GM23338 (cell line): ENCODE data around the gene KYNU. TPM values are rescaled to one million over a fixed set of nuclear protein-coding genes. Genes with fewer than 3 reads are reported as not detected.

ENCODE experiments used
- ATAC-seq: fragments of 200-7000 bp; cut with Tn5 transposase; 3 replicates; pipeline ENCODE4 v1.9.1; 2020
- DNase-seq: peaks from one replicate; pipeline ENCODE4 v3.0.0-alpha.2; 2015; ENCODE audit warnings: low spot score
- H2AFZ ChIP-seq: fragments of 200-600 bp; sonication (generic); 2 replicates; pipeline ENCODE4 v1.8.0; 2016; ENCODE audit warnings: antibody characterized with exemption, mild to moderate bottlenecking, moderate library complexity
- H3F3A ChIP-seq: fragments of 200-600 bp; sonication (generic); replicated peaks from 2 replicates; pipeline ENCODE4 v1.8.0; 2017; ENCODE audit warnings: antibody characterized with exemption, mixed run types, low read depth
- H3K27ac ChIP-seq: fragments of 200-600 bp; sonication (generic); 2 replicates; pipeline ENCODE4 v1.6.1; 2016; ENCODE audit warnings: low read depth
- H3K27me3 ChIP-seq: fragments of 200-600 bp; sonication (generic); 2 replicates; pipeline ENCODE4 v1.8.0; 2016; ENCODE audit warnings: mild to moderate bottlenecking, mixed run types, moderate library complexity; ENCODE audit not compliant: insufficient read depth
- H3K36me3 ChIP-seq: fragments of 200-600 bp; sonication (generic); 2 replicates; pipeline ENCODE4 v1.8.0; 2016; ENCODE audit warnings: mild to moderate bottlenecking; ENCODE audit not compliant: insufficient read depth
- H3K4me1 ChIP-seq: fragments of 200-600 bp; sonication (generic); 2 replicates; pipeline ENCODE4 v1.8.0; 2016; ENCODE audit warnings: mild to moderate bottlenecking, moderate library complexity; ENCODE audit not compliant: insufficient read depth
- H3K4me2 ChIP-seq: fragments of 200-600 bp; sonication (generic); 2 replicates; pipeline ENCODE4 v1.7.1; 2017; ENCODE audit warnings: mixed run types
- H3K4me3 ChIP-seq: fragments of 200-600 bp; sonication (generic); 2 replicates; pipeline ENCODE4 v1.6.1; 2016; ENCODE audit warnings: mixed run types
- H3K79me2 ChIP-seq: fragments of 200-600 bp; sonication (generic); replicated peaks from 2 replicates; pipeline ENCODE4 v1.8.0; 2017; ENCODE audit warnings: mild to moderate bottlenecking; ENCODE audit not compliant: insufficient read depth
- H3K9me2 ChIP-seq: fragments of 200-600 bp; sonication (generic); 2 replicates; pipeline ENCODE4 v1.8.0; 2017; ENCODE audit not compliant: insufficient read depth
- H4K20me1 ChIP-seq: fragments of 200-600 bp; sonication (generic); replicated peaks from 2 replicates; pipeline ENCODE4 v1.8.0; 2017; ENCODE audit warnings: mild to moderate bottlenecking; ENCODE audit not compliant: insufficient read depth
- H3K27ac Mint-ChIP-seq: 2 replicates; pipeline ENCODE4 v1.8.0; 2020; ENCODE audit warnings: inconsistent platforms, mild to moderate bottlenecking, moderate library complexity, mixed read lengths
- H3K27me3 Mint-ChIP-seq: 3 replicates; pipeline ENCODE4 v1.8.0; 2022; ENCODE audit warnings: low read depth, mild to moderate bottlenecking, moderate library complexity, mixed read lengths, inconsistent platforms; ENCODE audit not compliant: insufficient read depth, poor library complexity
- H3K36me3 Mint-ChIP-seq: 3 replicates; pipeline ENCODE4 v1.8.0; 2021; ENCODE audit warnings: low read depth, mild to moderate bottlenecking, inconsistent platforms, moderate library complexity, mixed read lengths
- H3K4me1 Mint-ChIP-seq: 3 replicates; pipeline ENCODE4 v1.8.0; 2020; ENCODE audit warnings: mild to moderate bottlenecking, inconsistent platforms, mixed read lengths
- H3K4me3 Mint-ChIP-seq: 3 replicates; pipeline ENCODE4 v1.8.0; 2021; ENCODE audit warnings: moderate library complexity, mild to moderate bottlenecking, inconsistent platforms, mixed read lengths
- H3K9me3 Mint-ChIP-seq: 3 replicates; pipeline ENCODE4 v1.8.0; 2020; ENCODE audit warnings: moderate library complexity, mild to moderate bottlenecking, inconsistent platforms, mixed read lengths
- CREB1 ChIP-seq: fragments of 250-450 bp; sonication (Bioruptor Pico); IDR thresholded peaks from 2 replicates; pipeline ENCODE4 v1.5.0; 2020; ENCODE audit warnings: low read depth, mild to moderate bottlenecking, moderate library complexity
- EZH2 ChIP-seq: fragments of 200-600 bp; sonication (generic); IDR thresholded peaks from one replicate; pipeline ENCODE4 v1.8.0; 2017; ENCODE audit warnings: antibody characterized with exemption, mild to moderate bottlenecking, low read depth; ENCODE audit not compliant: unreplicated experiment
- JUNB ChIP-seq: IDR thresholded peaks from one replicate; pipeline ENCODE4 v1.6.1; 2016; ENCODE audit warnings: antibody characterized with exemption; ENCODE audit not compliant: unreplicated experiment
- NANOG ChIP-seq: IDR thresholded peaks from 2 replicates; pipeline ENCODE4 v1.6.1; 2016; ENCODE audit warnings: antibody characterized with exemption, borderline replicate concordance
- POLR2AphosphoS5 ChIP-seq: IDR thresholded peaks from 2 replicates; pipeline ENCODE4 v1.6.1; 2016; ENCODE audit warnings: antibody characterized with exemption, low read depth
- STAT1 ChIP-seq: IDR thresholded peaks from one replicate; pipeline ENCODE4 v1.6.1; 2016; ENCODE audit warnings: antibody characterized with exemption; ENCODE audit not compliant: unreplicated experiment
- ZNF114 ChIP-seq: fragments of 250-450 bp; sonication (Bioruptor Pico); IDR thresholded peaks from 2 replicates; pipeline ENCODE4 v1.5.0; 2020; ENCODE audit warnings: mild to moderate bottlenecking, moderate library complexity
- polyA plus RNA-seq: library from polyadenylated mRNA; unstranded; fragments of >200 nt; fragmentation: Nextera tagmentation; extraction: Ambion mirVana; gene quantifications from 2 replicates; pipeline ENCODE4 v1.2.1, GENCODE V29; 2016
- total RNA-seq: library from RNA; depleted of rRNA; stranded (reverse); fragments of >200 nt; shearing (Covaris generic); gene quantifications from 2 replicates; pipeline ENCODE4 v1.2.3, GENCODE V29; 2014
- TF ChIP-seq, protein P1 (sequence below), 2 experiments: fragments of 200-600 bp in 1 of 2; sonication (generic) in 1 of 2; conservative IDR thresholded peaks; 2 replicates each; pipeline versions ENCODE4 v1.5.1 to v1.6.1; 2016 to 2017; ENCODE audit warnings: antibody characterized with exemption in 2 of 2, low read depth in 2 of 2, mild to moderate bottlenecking in 2 of 2, moderate library complexity in 1 of 2
- TF ChIP-seq, protein P2 (sequence below): fragments of 250-450 bp; sonication (Bioruptor Pico); IDR thresholded peaks from 2 replicates; pipeline ENCODE4 v1.5.0; 2020; ENCODE audit warnings: mild to moderate bottlenecking, moderate library complexity
- TF ChIP-seq, protein P3 (sequence below): IDR thresholded peaks from one replicate; pipeline ENCODE4 v1.6.1; 2018; ENCODE audit warnings: antibody characterized with exemption; ENCODE audit not compliant: unreplicated experiment
- TF ChIP-seq, protein P4 (sequence below): IDR thresholded peaks from 2 replicates; pipeline ENCODE4 v1.6.1; 2016; ENCODE audit warnings: antibody characterized with exemption

The KYNU gene
- total and polyA plus RNA-seq, 2 experiments from 2014 or later, result 0.03 to 0.21 TPM

DNA sequence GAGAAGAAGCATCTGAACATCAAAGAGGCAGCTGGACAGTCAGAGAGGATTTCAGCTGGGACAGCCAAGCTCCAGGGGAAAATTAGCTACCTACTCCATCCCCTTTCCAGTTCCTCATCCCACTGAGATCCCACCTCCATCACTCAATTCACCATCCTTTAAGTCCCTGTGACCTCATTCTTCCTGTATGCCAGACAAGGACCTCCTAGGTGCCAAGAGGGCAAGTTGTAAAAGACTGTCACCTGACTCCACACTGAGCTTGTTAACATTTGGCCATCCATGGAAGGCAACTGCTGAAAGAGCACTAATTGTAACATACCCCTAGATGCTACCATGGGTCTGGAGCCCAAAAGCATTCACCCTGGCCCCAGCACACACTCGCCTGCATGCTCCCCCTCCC lies 97.8 kb downstream of the KYNU start:
- Histone ChIP-seq H3K79me2 (no peaks in the 10 kb centered on the region), H3K4me2 (no peak overlapping the region), H3F3A (no peaks in the 10 kb centered on the region), H3K4me3 (no peak overlapping the region), H3K27me3 (no peaks in the 10 kb centered on the region), H3K9me2 (peaks cover 6% of the 10 kb centered on the region), H3K4me1 (peaks cover 26% of the 10 kb centered on the region), H2AFZ (no peak overlapping the region), H3K27ac (0 out of 2 replicates have a peak overlapping the region, but pooled peaks have one; percentile 94), H3K36me3 (no peaks in the 10 kb centered on the region), H4K20me1 (no peaks in the 10 kb centered on the region)
- TF ChIP-seq JUNB (no peak), POLR2AphosphoS5 (no peak), ZNF114 (CRISPR knock-in tag) (no peak), CREB1 (CRISPR knock-in tag) (no peak), NANOG (no peak), EZH2 (no peak), STAT1 (no peak)
- TF ChIP-seq, protein P1, sequence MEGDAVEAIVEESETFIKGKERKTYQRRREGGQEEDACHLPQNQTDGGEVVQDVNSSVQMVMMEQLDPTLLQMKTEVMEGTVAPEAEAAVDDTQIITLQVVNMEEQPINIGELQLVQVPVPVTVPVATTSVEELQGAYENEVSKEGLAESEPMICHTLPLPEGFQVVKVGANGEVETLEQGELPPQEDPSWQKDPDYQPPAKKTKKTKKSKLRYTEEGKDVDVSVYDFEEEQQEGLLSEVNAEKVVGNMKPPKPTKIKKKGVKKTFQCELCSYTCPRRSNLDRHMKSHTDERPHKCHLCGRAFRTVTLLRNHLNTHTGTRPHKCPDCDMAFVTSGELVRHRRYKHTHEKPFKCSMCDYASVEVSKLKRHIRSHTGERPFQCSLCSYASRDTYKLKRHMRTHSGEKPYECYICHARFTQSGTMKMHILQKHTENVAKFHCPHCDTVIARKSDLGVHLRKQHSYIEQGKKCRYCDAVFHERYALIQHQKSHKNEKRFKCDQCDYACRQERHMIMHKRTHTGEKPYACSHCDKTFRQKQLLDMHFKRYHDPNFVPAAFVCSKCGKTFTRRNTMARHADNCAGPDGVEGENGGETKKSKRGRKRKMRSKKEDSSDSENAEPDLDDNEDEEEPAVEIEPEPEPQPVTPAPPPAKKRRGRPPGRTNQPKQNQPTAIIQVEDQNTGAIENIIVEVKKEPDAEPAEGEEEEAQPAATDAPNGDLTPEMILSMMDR (conservative IDR thresholded peaks at IDR 0.05; ENCODE audit: low read depth in 2 of 2), result no peak
- TF ChIP-seq, protein P2, sequence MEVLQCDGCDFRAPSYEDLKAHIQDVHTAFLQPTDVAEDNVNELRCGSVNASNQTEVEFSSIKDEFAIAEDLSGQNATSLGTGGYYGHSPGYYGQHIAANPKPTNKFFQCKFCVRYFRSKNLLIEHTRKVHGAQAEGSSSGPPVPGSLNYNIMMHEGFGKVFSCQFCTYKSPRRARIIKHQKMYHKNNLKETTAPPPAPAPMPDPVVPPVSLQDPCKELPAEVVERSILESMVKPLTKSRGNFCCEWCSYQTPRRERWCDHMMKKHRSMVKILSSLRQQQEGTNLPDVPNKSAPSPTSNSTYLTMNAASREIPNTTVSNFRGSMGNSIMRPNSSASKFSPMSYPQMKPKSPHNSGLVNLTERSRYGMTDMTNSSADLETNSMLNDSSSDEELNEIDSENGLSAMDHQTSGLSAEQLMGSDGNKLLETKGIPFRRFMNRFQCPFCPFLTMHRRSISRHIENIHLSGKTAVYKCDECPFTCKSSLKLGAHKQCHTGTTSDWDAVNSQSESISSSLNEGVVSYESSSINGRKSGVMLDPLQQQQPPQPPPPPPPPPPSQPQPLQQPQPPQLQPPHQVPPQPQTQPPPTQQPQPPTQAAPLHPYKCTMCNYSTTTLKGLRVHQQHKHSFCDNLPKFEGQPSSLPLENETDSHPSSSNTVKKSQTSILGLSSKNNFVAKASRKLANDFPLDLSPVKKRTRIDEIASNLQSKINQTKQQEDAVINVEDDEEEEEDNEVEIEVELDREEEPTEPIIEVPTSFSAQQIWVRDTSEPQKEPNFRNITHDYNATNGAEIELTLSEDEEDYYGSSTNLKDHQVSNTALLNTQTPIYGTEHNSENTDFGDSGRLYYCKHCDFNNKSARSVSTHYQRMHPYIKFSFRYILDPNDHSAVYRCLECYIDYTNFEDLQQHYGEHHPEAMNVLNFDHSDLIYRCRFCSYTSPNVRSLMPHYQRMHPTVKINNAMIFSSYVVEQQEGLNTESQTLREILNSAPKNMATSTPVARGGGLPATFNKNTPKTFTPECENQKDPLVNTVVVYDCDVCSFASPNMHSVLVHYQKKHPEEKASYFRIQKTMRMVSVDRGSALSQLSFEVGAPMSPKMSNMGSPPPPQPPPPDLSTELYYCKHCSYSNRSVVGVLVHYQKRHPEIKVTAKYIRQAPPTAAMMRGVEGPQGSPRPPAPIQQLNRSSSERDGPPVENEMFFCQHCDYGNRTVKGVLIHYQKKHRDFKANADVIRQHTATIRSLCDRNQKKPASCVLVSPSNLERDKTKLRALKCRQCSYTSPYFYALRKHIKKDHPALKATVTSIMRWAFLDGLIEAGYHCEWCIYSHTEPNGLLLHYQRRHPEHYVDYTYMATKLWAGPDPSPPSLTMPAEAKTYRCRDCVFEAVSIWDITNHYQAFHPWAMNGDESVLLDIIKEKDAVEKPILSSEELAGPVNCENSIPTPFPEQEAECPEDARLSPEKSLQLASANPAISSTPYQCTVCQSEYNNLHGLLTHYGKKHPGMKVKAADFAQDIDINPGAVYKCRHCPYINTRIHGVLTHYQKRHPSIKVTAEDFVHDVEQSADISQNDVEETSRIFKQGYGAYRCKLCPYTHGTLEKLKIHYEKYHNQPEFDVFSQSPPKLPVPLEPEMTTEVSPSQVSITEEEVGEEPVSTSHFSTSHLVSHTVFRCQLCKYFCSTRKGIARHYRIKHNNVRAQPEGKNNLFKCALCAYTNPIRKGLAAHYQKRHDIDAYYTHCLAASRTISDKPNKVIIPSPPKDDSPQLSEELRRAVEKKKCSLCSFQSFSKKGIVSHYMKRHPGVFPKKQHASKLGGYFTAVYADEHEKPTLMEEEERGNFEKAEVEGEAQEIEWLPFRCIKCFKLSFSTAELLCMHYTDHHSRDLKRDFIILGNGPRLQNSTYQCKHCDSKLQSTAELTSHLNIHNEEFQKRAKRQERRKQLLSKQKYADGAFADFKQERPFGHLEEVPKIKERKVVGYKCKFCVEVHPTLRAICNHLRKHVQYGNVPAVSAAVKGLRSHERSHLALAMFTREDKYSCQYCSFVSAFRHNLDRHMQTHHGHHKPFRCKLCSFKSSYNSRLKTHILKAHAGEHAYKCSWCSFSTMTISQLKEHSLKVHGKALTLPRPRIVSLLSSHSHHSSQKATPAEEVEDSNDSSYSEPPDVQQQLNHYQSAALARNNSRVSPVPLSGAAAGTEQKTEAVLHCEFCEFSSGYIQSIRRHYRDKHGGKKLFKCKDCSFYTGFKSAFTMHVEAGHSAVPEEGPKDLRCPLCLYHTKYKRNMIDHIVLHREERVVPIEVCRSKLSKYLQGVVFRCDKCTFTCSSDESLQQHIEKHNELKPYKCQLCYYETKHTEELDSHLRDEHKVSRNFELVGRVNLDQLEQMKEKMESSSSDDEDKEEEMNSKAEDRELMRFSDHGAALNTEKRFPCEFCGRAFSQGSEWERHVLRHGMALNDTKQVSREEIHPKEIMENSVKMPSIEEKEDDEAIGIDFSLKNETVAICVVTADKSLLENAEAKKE (CRISPR knock-in tag), result no peak
- TF ChIP-seq, protein P3, sequence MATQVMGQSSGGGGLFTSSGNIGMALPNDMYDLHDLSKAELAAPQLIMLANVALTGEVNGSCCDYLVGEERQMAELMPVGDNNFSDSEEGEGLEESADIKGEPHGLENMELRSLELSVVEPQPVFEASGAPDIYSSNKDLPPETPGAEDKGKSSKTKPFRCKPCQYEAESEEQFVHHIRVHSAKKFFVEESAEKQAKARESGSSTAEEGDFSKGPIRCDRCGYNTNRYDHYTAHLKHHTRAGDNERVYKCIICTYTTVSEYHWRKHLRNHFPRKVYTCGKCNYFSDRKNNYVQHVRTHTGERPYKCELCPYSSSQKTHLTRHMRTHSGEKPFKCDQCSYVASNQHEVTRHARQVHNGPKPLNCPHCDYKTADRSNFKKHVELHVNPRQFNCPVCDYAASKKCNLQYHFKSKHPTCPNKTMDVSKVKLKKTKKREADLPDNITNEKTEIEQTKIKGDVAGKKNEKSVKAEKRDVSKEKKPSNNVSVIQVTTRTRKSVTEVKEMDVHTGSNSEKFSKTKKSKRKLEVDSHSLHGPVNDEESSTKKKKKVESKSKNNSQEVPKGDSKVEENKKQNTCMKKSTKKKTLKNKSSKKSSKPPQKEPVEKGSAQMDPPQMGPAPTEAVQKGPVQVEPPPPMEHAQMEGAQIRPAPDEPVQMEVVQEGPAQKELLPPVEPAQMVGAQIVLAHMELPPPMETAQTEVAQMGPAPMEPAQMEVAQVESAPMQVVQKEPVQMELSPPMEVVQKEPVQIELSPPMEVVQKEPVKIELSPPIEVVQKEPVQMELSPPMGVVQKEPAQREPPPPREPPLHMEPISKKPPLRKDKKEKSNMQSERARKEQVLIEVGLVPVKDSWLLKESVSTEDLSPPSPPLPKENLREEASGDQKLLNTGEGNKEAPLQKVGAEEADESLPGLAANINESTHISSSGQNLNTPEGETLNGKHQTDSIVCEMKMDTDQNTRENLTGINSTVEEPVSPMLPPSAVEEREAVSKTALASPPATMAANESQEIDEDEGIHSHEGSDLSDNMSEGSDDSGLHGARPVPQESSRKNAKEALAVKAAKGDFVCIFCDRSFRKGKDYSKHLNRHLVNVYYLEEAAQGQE, result no peak
- TF ChIP-seq, protein P4, sequence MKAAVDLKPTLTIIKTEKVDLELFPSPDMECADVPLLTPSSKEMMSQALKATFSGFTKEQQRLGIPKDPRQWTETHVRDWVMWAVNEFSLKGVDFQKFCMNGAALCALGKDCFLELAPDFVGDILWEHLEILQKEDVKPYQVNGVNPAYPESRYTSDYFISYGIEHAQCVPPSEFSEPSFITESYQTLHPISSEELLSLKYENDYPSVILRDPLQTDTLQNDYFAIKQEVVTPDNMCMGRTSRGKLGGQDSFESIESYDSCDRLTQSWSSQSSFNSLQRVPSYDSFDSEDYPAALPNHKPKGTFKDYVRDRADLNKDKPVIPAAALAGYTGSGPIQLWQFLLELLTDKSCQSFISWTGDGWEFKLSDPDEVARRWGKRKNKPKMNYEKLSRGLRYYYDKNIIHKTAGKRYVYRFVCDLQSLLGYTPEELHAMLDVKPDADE, result no peak
- H3K27ac Mint-ChIP-seq, result peak overlapping the region; percentile 83
- ATAC-seq (no peak), DNase-seq (no peak)
- peaks cover 19% of the 10 kb centered on the region for H3K36me3 Mint-ChIP-seq
- no peak overlapping the region for H3K4me3 Mint-ChIP-seq
- peaks cover 5% of the 10 kb centered on the region for H3K27me3 Mint-ChIP-seq
- H3K9me3 Mint-ChIP-seq, result peaks cover 7% of the 10 kb centered on the region; the same call in 2 of the 3 replicates
- peaks cover 36% of the 10 kb centered on the region for H3K4me1 Mint-ChIP-seq
